Endothelial cell of umbilical vein (primary cell): ENCODE results near the gene TLX1. TPM values are rescaled to one million over a fixed set of nuclear protein-coding genes. Genes with fewer than 3 reads are reported as not detected.

Experiments
- BruUV-seq: library from RNA; stranded (reverse); fragments of 400-500 nt; replicated peaks from 2 replicates; lab custom pipeline; 2021; lab: Mats Ljungman, UMichigan
- CTCF ChIA-PET: fragments of 300-600, 350-600 bp; sonication (Branson Sonifier 250); formaldehyde crosslinking; loops from one replicate; lab custom pipeline; 2021; ENCODE audit warnings: antibody characterized with exemption, inconsistent platforms; lab: Charles Lee
- POLR2A ChIA-PET: fragments of 300-600, 350-600 bp; sonication (Branson Sonifier 250); formaldehyde crosslinking; loops from one replicate; lab custom pipeline; 2021; ENCODE audit warnings: antibody characterized with exemption, inconsistent platforms; lab: Charles Lee
- DNase-seq: peaks from one replicate; pipeline ENCODE4 v3.0.0-alpha.2; 2011; ENCODE audit warnings: low read depth, low spot score
- FAIRE-seq: peaks from 2 replicates; lab custom pipeline; 2011; peaks lifted over from hg19 to GRCh38; lab: Jason Lieb, UNC
- H2AFZ ChIP-seq: 2 replicates; pipeline ENCODE4 v1.6.0; 2012; ENCODE audit warnings: low read depth, low read length, control low read depth, inconsistent platforms
- H3K27ac ChIP-seq: 2 replicates; pipeline ENCODE4 v1.5.1; 2011; ENCODE audit warnings: low read depth, mild to moderate bottlenecking, control low read depth, low read length, moderate library complexity; ENCODE audit not compliant: insufficient read depth
- H3K27me3 ChIP-seq, 2 experiments: 2 replicates each; pipeline versions ENCODE4 v1.6.0 to v1.6.1; 2011; ENCODE audit warnings: low read length in 2 of 2, mixed read lengths in 1 of 2; ENCODE audit not compliant: control insufficient read depth in 2 of 2, insufficient read depth in 2 of 2
- H3K36me3 ChIP-seq, 2 experiments: 2 replicates in 1 of 2; 3 replicates in 1 of 2; pipeline ENCODE4 v1.5.1; 2011; ENCODE audit warnings: low read length in 2 of 2, mild to moderate bottlenecking in 1 of 2, moderate library complexity in 1 of 2; ENCODE audit not compliant: control insufficient read depth in 2 of 2, insufficient read depth in 2 of 2; ENCODE audit errors: extremely low read depth in 1 of 2
- H3K4me1 ChIP-seq: 3 replicates; pipeline ENCODE4 v1.5.1; 2011; ENCODE audit warnings: mild to moderate bottlenecking, low read length; ENCODE audit not compliant: control insufficient read depth, insufficient read depth; ENCODE audit errors: extremely low read depth
- H3K4me2 ChIP-seq: 2 replicates; pipeline ENCODE4 v1.6.1; 2011; ENCODE audit warnings: low read length, control low read depth, mixed read lengths; ENCODE audit not compliant: insufficient read depth
- H3K4me3 ChIP-seq, 3 experiments: fragments of 200-600 bp in 1 of 3; sonication (generic), shearing (Covaris generic) in 1 of 3; replicated peaks in 1 of 3; 2 replicates each; pipeline ENCODE4 v1.5.1; 2011 to 2016; ENCODE audit warnings: control low read depth in 3 of 3, low read length in 3 of 3, mild to moderate bottlenecking in 2 of 3, inconsistent platforms in 1 of 3, low read depth in 1 of 3, moderate library complexity in 1 of 3; ENCODE audit not compliant: insufficient read depth in 1 of 3
- H3K79me2 ChIP-seq: 2 replicates; pipeline ENCODE4 v1.6.0; 2012; ENCODE audit warnings: low read length, inconsistent platforms; ENCODE audit not compliant: control insufficient read depth, insufficient read depth
- H3K9ac ChIP-seq: replicated peaks from 2 replicates; pipeline ENCODE3; 2011; ENCODE audit warnings: low read length, control low read depth; ENCODE audit not compliant: insufficient read depth; ENCODE audit errors: extremely low read depth
- H3K9me1 ChIP-seq: replicated peaks from 3 replicates; pipeline ENCODE4 v1.6.0; 2011; ENCODE audit warnings: mild to moderate bottlenecking, low read length; ENCODE audit not compliant: control insufficient read depth, insufficient read depth; ENCODE audit errors: extremely low read depth
- H3K9me3 ChIP-seq: replicated peaks from 2 replicates; pipeline ENCODE4 v1.5.1; 2012; ENCODE audit warnings: low read length, inconsistent platforms; ENCODE audit not compliant: control insufficient read depth, insufficient read depth
- H4K20me1 ChIP-seq: replicated peaks from 2 replicates; pipeline ENCODE3; 2011; ENCODE audit warnings: mild to moderate bottlenecking, low read length; ENCODE audit not compliant: control insufficient read depth, insufficient read depth; ENCODE audit errors: extremely low read depth
- EZH2 ChIP-seq: IDR thresholded peaks from 2 replicates; pipeline ENCODE4 v1.6.1; 2012; ENCODE audit warnings: borderline replicate concordance, low read depth, mild to moderate bottlenecking, moderate library complexity, low read length, inconsistent platforms; ENCODE audit not compliant: severe bottlenecking
- FOS ChIP-seq: IDR thresholded peaks from 2 replicates; pipeline ENCODE4 v1.6.1; 2011; ENCODE audit warnings: mild to moderate bottlenecking, low read length, moderate library complexity, borderline replicate concordance; ENCODE audit not compliant: insufficient read depth
- GATA2 ChIP-seq: IDR thresholded peaks from 2 replicates; pipeline ENCODE4 v1.7.0; 2011; ENCODE audit warnings: low read depth, mild to moderate bottlenecking, moderate library complexity, mixed read lengths, low read length; ENCODE audit not compliant: insufficient read length, insufficient read depth
- JUN ChIP-seq: IDR thresholded peaks from 2 replicates; pipeline ENCODE4 v1.6.1; 2011; ENCODE audit warnings: borderline replicate concordance, low read depth; ENCODE audit not compliant: insufficient read length, insufficient read depth
- MAX ChIP-seq: IDR thresholded peaks from 2 replicates; pipeline ENCODE4 v1.6.1; 2011; ENCODE audit not compliant: insufficient read depth, insufficient read length
- POLR2A ChIP-seq: IDR thresholded peaks from 2 replicates; pipeline ENCODE4 v1.6.1; 2012; ENCODE audit warnings: low read depth, mild to moderate bottlenecking, control low read depth, low read length
- POLR2AphosphoS5 ChIP-seq: IDR thresholded peaks from 2 replicates; pipeline ENCODE4 v1.6.1; 2012; ENCODE audit warnings: low read depth, mild to moderate bottlenecking, control low read depth, low read length, moderate library complexity; ENCODE audit not compliant: insufficient read depth
- dilution Hi-C: fragments of 300-500 bp; cut with MboI; formaldehyde crosslinking; loops from one replicate; pipeline ENCODE4 v1.15.0; 2019; ENCODE audit warnings: low sequenced_read_pairs; ENCODE audit not compliant: extremely low pct_ligation_motif_present
- intact Hi-C: fragments of 100-400 bp; cut with micrococcal nuclease; formaldehyde crosslinking; loops from one replicate; pipeline ENCODE4 v1.10.0; 2022
- polyA plus RNA-seq, 4 experiments: library from polyadenylated mRNA; depleted of rRNA in 3 of 4; stranded (reverse) in 3 of 4; unstranded in 1 of 4; fragments of >200 nt; gene quantifications; 2 replicates each; pipeline versions ENCODE4 v1.2.1 to v1.2.3, GENCODE V29; 2011 to 2012; ENCODE audit warnings: missing spikeins in 1 of 4
- total RNA-seq: library from RNA; stranded (reverse); gene quantifications from 2 replicates; pipeline ENCODE4 v1.2.3, GENCODE V29; 2021

TLX1 gene
- total and polyA plus RNA-seq, 2 donors (not counting 3 experiments of a cell fraction or from before 2014, with no cell fraction given) = not detected

DNA sequence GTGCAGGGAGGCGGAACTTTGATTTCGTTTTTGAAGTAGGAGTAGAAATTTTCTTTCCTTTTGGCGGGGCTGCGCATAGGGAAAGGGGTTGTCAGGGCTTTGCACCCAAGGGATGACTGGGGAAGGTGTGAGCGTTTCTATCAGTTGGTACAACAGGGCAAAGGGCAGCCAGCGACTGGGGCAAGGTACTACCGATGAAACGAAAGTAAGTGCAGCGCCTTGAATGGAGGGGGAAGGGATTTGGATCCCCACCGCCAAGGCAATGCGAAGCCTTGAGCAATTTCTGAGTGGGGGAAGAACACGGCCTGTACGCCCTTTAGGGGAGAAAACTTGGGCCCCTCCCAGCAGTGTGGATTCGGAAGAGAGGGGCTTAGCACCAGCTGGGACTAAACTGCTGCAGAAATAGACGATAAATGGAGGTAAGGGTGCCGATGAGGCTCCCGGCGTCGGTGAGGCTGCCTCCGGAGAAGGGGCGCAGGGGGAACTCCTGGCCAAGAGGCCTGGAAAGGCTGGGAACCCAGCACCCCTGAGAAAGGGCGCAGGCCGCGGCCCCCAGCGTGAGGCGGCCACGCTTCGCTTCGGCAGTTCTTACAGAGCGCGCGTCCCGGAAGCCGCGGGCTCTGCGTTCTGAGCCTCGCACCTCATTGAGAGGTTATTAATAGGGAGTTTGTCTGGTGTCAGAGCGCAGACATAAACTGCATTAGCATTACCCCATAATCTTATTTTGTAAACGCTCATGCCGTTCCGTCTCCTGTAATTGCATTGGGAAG is 10.0 kb upstream of the TLX1 start:
- no TSS peak for BruUV-seq
- Histone ChIP-seq H2AFZ (peak overlapping the region; percentile 21), H3K9ac (no peak overlapping the region), H3K36me3 (no peaks in the 10 kb centered on the region), H3K4me3 (peak overlapping the region in 2 of 3 experiments; percentile 32 to 40), H3K4me2 (peak overlapping the region; percentile 69), H3K9me1 (no peaks in the 10 kb centered on the region), H3K27ac (no peak overlapping the region), H4K20me1 (no peaks in the 10 kb centered on the region), H3K27me3 (peaks cover 69 to 82% of the 10 kb centered on the region in 2 experiments), H3K4me1 (no peaks in the 10 kb centered on the region), H3K79me2 (no peaks in the 10 kb centered on the region), H3K9me3 (no peaks in the 10 kb centered on the region)
- no peak for TF ChIP-seq POLR2AphosphoS5
- TF ChIP-seq GATA2 = no peak
- peak; percentile 77 for TF ChIP-seq EZH2
- no peak for TF ChIP-seq JUN
- no peak for TF ChIP-seq POLR2A
- no peak for TF ChIP-seq MAX
- intact Hi-C loops (no loop called here), dilution Hi-C loops (no loop called here)
- CTCF ChIA-PET = interaction anchor here (1.1 to 1.9 kb wide), 2 partner anchors 21 to 26 kb away, joined by 4 to 12 read pairs; no protein-coding TSS in a partner anchor
- POLR2A ChIA-PET = no interaction called here
- no peak for FAIRE-seq
- no peak for DNase-seq

GRCh38 chr10:101121654-101122031 is 9.5 kb upstream of the TLX1 start:
- no TSS peak for BruUV-seq
- H2AFZ ChIP-seq = no peak overlapping the region
- no peaks in the 10 kb centered on the region for H3K79me2 ChIP-seq
- H3K4me2 ChIP-seq = peak overlapping the region; percentile 69
- POLR2A ChIA-PET = interaction anchor here (0.5 kb wide), 1 partner anchor 95 kb away, joined by 3 read pairs; no protein-coding TSS in a partner anchor
- H3K27me3 ChIP-seq = peaks cover 72 to 88% of the 10 kb centered on the region in 2 experiments
- no peak overlapping the region for H3K9ac ChIP-seq
- DNase-seq = no peak
- H3K27ac ChIP-seq = no peak overlapping the region
- H3K9me3 ChIP-seq = no peaks in the 10 kb centered on the region
- no peaks in the 10 kb centered on the region for H3K4me1 ChIP-seq
- CTCF ChIA-PET = interaction anchor here (1.1 to 1.9 kb wide), 3 partner anchors 20 to 40 kb away, joined by 4 to 12 read pairs (median 6); no protein-coding TSS in a partner anchor
- H3K9me1 ChIP-seq = no peaks in the 10 kb centered on the region
- peak; percentile 15 for TF ChIP-seq EZH2
- no peak for TF ChIP-seq FOS
- H3K4me3 ChIP-seq = no peak overlapping the region
- H4K20me1 ChIP-seq = no peaks in the 10 kb centered on the region
- FAIRE-seq = no peak
- dilution Hi-C loops (no loop called here), intact Hi-C loops (no loop called here)
- no peaks in the 10 kb centered on the region for H3K36me3 ChIP-seq
